ENCODE measurements around the gene BEGAIN.

DNA sequence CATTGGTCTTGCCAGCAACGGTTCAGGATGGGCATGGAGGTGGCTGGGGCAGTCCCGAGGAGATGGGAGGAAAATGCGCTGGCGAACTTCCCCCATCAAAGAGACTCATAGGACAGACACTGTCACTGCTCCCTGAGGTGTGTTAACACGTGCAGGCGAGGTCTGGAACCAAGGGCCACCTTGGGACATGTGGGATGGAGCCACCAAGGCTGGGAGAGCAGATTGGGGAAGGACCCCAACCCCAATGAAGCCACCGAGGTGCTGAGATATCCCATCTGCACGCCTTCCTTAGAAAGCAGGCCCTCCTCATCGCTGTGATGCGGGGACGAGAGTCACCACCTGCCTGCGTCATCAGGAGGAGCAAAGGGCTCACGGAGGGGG, 16.9 kb upstream of the BEGAIN start:
- TF ChIP-seq, protein P1, sequence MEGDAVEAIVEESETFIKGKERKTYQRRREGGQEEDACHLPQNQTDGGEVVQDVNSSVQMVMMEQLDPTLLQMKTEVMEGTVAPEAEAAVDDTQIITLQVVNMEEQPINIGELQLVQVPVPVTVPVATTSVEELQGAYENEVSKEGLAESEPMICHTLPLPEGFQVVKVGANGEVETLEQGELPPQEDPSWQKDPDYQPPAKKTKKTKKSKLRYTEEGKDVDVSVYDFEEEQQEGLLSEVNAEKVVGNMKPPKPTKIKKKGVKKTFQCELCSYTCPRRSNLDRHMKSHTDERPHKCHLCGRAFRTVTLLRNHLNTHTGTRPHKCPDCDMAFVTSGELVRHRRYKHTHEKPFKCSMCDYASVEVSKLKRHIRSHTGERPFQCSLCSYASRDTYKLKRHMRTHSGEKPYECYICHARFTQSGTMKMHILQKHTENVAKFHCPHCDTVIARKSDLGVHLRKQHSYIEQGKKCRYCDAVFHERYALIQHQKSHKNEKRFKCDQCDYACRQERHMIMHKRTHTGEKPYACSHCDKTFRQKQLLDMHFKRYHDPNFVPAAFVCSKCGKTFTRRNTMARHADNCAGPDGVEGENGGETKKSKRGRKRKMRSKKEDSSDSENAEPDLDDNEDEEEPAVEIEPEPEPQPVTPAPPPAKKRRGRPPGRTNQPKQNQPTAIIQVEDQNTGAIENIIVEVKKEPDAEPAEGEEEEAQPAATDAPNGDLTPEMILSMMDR (IDR thresholded peaks at IDR 0.05; ENCODE audit: poor library complexity, severe bottlenecking): no peak
- TF ChIP-seq, protein P2, sequence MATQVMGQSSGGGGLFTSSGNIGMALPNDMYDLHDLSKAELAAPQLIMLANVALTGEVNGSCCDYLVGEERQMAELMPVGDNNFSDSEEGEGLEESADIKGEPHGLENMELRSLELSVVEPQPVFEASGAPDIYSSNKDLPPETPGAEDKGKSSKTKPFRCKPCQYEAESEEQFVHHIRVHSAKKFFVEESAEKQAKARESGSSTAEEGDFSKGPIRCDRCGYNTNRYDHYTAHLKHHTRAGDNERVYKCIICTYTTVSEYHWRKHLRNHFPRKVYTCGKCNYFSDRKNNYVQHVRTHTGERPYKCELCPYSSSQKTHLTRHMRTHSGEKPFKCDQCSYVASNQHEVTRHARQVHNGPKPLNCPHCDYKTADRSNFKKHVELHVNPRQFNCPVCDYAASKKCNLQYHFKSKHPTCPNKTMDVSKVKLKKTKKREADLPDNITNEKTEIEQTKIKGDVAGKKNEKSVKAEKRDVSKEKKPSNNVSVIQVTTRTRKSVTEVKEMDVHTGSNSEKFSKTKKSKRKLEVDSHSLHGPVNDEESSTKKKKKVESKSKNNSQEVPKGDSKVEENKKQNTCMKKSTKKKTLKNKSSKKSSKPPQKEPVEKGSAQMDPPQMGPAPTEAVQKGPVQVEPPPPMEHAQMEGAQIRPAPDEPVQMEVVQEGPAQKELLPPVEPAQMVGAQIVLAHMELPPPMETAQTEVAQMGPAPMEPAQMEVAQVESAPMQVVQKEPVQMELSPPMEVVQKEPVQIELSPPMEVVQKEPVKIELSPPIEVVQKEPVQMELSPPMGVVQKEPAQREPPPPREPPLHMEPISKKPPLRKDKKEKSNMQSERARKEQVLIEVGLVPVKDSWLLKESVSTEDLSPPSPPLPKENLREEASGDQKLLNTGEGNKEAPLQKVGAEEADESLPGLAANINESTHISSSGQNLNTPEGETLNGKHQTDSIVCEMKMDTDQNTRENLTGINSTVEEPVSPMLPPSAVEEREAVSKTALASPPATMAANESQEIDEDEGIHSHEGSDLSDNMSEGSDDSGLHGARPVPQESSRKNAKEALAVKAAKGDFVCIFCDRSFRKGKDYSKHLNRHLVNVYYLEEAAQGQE (IDR thresholded peaks at IDR 0.05; ENCODE audit: borderline replicate concordance): no peak
- TF ChIP-seq SMC3 (conservative IDR thresholded peaks at IDR 0.05; ENCODE audit: poor library complexity) (no peak), EZH2 (IDR thresholded peaks at IDR 0.05; ENCODE audit: borderline replicate concordance, insufficient read depth, low read length, poor library complexity, severe bottlenecking) (no peak), POLR2AphosphoS5 (IDR thresholded peaks at IDR 0.05) (no peak), EP300 (conservative IDR thresholded peaks at IDR 0.05; ENCODE audit: poor library complexity, severe bottlenecking) (no peak), MXI1 (conservative IDR thresholded peaks at IDR 0.05; ENCODE audit: poor library complexity, severe bottlenecking) (no peak)
